H9 (cell line): ENCODE measurements around the gene TMEM63B. TPM values are rescaled to one million over a fixed set of nuclear protein-coding genes. Genes with fewer than 3 reads are reported as not detected.

ENCODE experiments used
- DNase-seq: peaks from one replicate; pipeline ENCODE4 v3.0.0-alpha.2; 2017
- H2AFZ ChIP-seq: one replicate; pipeline ENCODE4 v1.6.1; 2013; ENCODE audit warnings: mild to moderate bottlenecking, low read length, control low read depth, moderate library complexity
- H2AK5ac ChIP-seq: 2 replicates; pipeline ENCODE4 v1.6.1; 2013; ENCODE audit warnings: low read length, control low read depth, mixed read lengths; ENCODE audit not compliant: insufficient read length
- H2BK120ac ChIP-seq: one replicate; pipeline ENCODE4 v1.6.1; 2013; ENCODE audit warnings: low read depth, mild to moderate bottlenecking, low read length, control low read depth, inconsistent platforms; ENCODE audit not compliant: poor library complexity, severe bottlenecking
- H2BK12ac ChIP-seq: 2 replicates; pipeline ENCODE4 v1.6.1; 2013; ENCODE audit warnings: low read length, control low read depth, mixed read lengths, low read depth; ENCODE audit not compliant: insufficient read length
- H2BK15ac ChIP-seq: 2 replicates; pipeline ENCODE4 v1.6.1; 2013; ENCODE audit warnings: low read depth, low read length, control low read depth
- H2BK20ac ChIP-seq: one replicate; pipeline ENCODE4 v1.6.1; 2013; ENCODE audit warnings: low read depth, mild to moderate bottlenecking, low read length, control low read depth, inconsistent platforms; ENCODE audit not compliant: poor library complexity, severe bottlenecking
- H2BK5ac ChIP-seq: 2 replicates; pipeline ENCODE4 v1.6.1; 2013; ENCODE audit warnings: low read length, control low read depth, mixed read lengths; ENCODE audit not compliant: insufficient read length
- H3K14ac ChIP-seq: 2 replicates; pipeline ENCODE4 v1.6.1; 2013; ENCODE audit warnings: low read length, control low read depth; ENCODE audit not compliant: insufficient read depth
- H3K18ac ChIP-seq: 2 replicates; pipeline ENCODE4 v1.6.1; 2013; ENCODE audit warnings: low read depth, mild to moderate bottlenecking, mixed read lengths, low read length, control low read depth; ENCODE audit not compliant: insufficient read length
- H3K23ac ChIP-seq: 2 replicates; pipeline ENCODE4 v1.6.1; 2013; ENCODE audit warnings: low read length, control low read depth, mixed read lengths, low read depth; ENCODE audit not compliant: insufficient read length
- H3K23me2 ChIP-seq: 2 replicates; pipeline ENCODE4 v1.6.1; 2013; ENCODE audit warnings: low read depth, mild to moderate bottlenecking, mixed read lengths, low read length, control low read depth; ENCODE audit not compliant: insufficient read length, poor library complexity, severe bottlenecking
- H3K27ac ChIP-seq: 2 replicates; pipeline ENCODE4 v1.5.1; 2013; ENCODE audit warnings: low read length, control low read depth, mixed read lengths, low read depth; ENCODE audit not compliant: insufficient read length
- H3K27me3 ChIP-seq: 2 replicates; pipeline ENCODE4 v1.6.1; 2013; ENCODE audit warnings: low read length, control low read depth, inconsistent platforms; ENCODE audit not compliant: insufficient read depth
- H3K4ac ChIP-seq: 2 replicates; pipeline ENCODE4 v1.6.1; 2013; ENCODE audit warnings: low read depth, mild to moderate bottlenecking, control low read depth, inconsistent platforms, low read length, moderate library complexity
- H3K4me1 ChIP-seq: 2 replicates; pipeline ENCODE4 v1.6.1; 2013; ENCODE audit warnings: low read length, control low read depth, inconsistent platforms; ENCODE audit not compliant: insufficient read depth
- H3K4me2 ChIP-seq: 2 replicates; pipeline ENCODE4 v1.6.1; 2013; ENCODE audit warnings: low read length, control low read depth, mixed read lengths; ENCODE audit not compliant: insufficient read length, insufficient read depth
- H3K56ac ChIP-seq: 2 replicates; pipeline ENCODE4 v1.6.1; 2013; ENCODE audit warnings: low read depth, mild to moderate bottlenecking, mixed read lengths, low read length, control low read depth; ENCODE audit not compliant: insufficient read length
- H3K79me1 ChIP-seq: 2 replicates; pipeline ENCODE4 v1.6.1; 2013; ENCODE audit warnings: low read depth, mild to moderate bottlenecking, moderate library complexity, low read length, control low read depth, inconsistent platforms; ENCODE audit not compliant: insufficient read depth, poor library complexity, severe bottlenecking
- H3K79me2 ChIP-seq: 2 replicates; pipeline ENCODE4 v1.6.1; 2013; ENCODE audit warnings: low read length, control low read depth, inconsistent platforms; ENCODE audit not compliant: insufficient read depth
- H3K9ac ChIP-seq: 2 replicates; pipeline ENCODE4 v1.6.1; 2013; ENCODE audit warnings: low read length, control low read depth, mixed read lengths; ENCODE audit not compliant: insufficient read length; ENCODE audit errors: extremely low read depth
- H3K9me3 ChIP-seq: one replicate; pipeline ENCODE4 v1.6.1; 2013; ENCODE audit warnings: low read depth, low read length, inconsistent platforms; ENCODE audit not compliant: control insufficient read depth
- H3T11ph ChIP-seq: one replicate; pipeline ENCODE4 v1.6.1; 2013; ENCODE audit warnings: mild to moderate bottlenecking, low read length, control low read depth, inconsistent platforms
- H4K20me1 ChIP-seq: one replicate; pipeline ENCODE4 v1.6.1; 2013; ENCODE audit not compliant: control insufficient read depth, insufficient read length, insufficient read depth
- H4K5ac ChIP-seq: 2 replicates; pipeline ENCODE4 v1.6.1; 2013; ENCODE audit warnings: low read depth, mild to moderate bottlenecking, mixed read lengths, low read length, control low read depth; ENCODE audit not compliant: insufficient read length
- H4K8ac ChIP-seq: replicated peaks from 2 replicates; pipeline ENCODE4 v1.6.1; 2013; ENCODE audit warnings: low read length, control low read depth, mixed read lengths, low read depth; ENCODE audit not compliant: insufficient read length
- H4K91ac ChIP-seq: 2 replicates; pipeline ENCODE4 v1.6.1; 2013; ENCODE audit warnings: low read depth, mild to moderate bottlenecking, moderate library complexity, mixed read lengths, low read length, control low read depth; ENCODE audit not compliant: insufficient read length
- H3K27ac Mint-ChIP-seq, 3 experiments: 2 replicates in 2 of 3; 3 replicates in 1 of 3; pipeline ENCODE4 v1.8.0; 2020 to 2021; ENCODE audit warnings: mixed read lengths in 3 of 3, mild to moderate bottlenecking in 1 of 3, moderate library complexity in 1 of 3
- H3K27me3 Mint-ChIP-seq: 2 replicates; pipeline ENCODE4 v1.8.0; 2021; ENCODE audit warnings: low read depth, mild to moderate bottlenecking, moderate library complexity, mixed read lengths
- H3K36me3 Mint-ChIP-seq, 3 experiments: 2 replicates in 2 of 3; 3 replicates in 1 of 3; pipeline ENCODE4 v1.8.0; 2020 to 2021; ENCODE audit warnings: low read depth in 3 of 3, mixed read lengths in 3 of 3; ENCODE audit not compliant: insufficient read depth in 1 of 3
- H3K4me1 Mint-ChIP-seq, 2 experiments: 2 replicates each; pipeline ENCODE4 v1.8.0; 2020; ENCODE audit warnings: mixed read lengths in 2 of 2
- H3K4me3 Mint-ChIP-seq, 2 experiments: 2 replicates in 1 of 2; 3 replicates in 1 of 2; pipeline ENCODE4 v1.8.0; 2020 to 2021; ENCODE audit warnings: mild to moderate bottlenecking in 2 of 2, mixed read lengths in 2 of 2, moderate library complexity in 1 of 2
- H3K9me3 Mint-ChIP-seq, 2 experiments: 2 replicates in 1 of 2; 3 replicates in 1 of 2; pipeline ENCODE4 v1.8.0; 2020; ENCODE audit warnings: mild to moderate bottlenecking in 2 of 2, mixed read lengths in 2 of 2, moderate library complexity in 1 of 2
- WGBS: extraction: QIAGEN DNeasy Blood & Tissue Kit; methylation state at CpG from one replicate; pipeline ENCODE4 v1.1.7; 2013; ENCODE audit warnings: missing lambda C conversion rate, low lambda C conversion rate, mixed read lengths; ENCODE audit not compliant: insufficient read length; ENCODE audit errors: extremely low coverage; 5-methylcytosine and 5-hydroxymethylcytosine counted together
- long read RNA-seq: library from polyadenylated mRNA; unstranded; transcript quantifications from one replicate; pipeline ENCODE4 v2.0.0, GENCODE V29; 2020
- total RNA-seq: library from RNA; stranded (reverse); gene quantifications from 2 replicates; pipeline ENCODE4 v1.2.1, GENCODE V29; 2021
- TF ChIP-seq, protein P1 (sequence below): fragments of 200-600 bp; sonication (generic); conservative IDR thresholded peaks from 3 replicates; pipeline ENCODE4 v1.8.0; 2021; ENCODE audit warnings: antibody characterized with exemption, mild to moderate bottlenecking

TMEM63B gene
- 56.3 and 56.8 TPM in 2 replicates for total RNA-seq
- long read RNA-seq, partial matches to known transcripts, result 5 of 42 reads
- long read RNA-seq, other reads (novel, unspliced or antisense), result 35 of 42 reads

DNA sequence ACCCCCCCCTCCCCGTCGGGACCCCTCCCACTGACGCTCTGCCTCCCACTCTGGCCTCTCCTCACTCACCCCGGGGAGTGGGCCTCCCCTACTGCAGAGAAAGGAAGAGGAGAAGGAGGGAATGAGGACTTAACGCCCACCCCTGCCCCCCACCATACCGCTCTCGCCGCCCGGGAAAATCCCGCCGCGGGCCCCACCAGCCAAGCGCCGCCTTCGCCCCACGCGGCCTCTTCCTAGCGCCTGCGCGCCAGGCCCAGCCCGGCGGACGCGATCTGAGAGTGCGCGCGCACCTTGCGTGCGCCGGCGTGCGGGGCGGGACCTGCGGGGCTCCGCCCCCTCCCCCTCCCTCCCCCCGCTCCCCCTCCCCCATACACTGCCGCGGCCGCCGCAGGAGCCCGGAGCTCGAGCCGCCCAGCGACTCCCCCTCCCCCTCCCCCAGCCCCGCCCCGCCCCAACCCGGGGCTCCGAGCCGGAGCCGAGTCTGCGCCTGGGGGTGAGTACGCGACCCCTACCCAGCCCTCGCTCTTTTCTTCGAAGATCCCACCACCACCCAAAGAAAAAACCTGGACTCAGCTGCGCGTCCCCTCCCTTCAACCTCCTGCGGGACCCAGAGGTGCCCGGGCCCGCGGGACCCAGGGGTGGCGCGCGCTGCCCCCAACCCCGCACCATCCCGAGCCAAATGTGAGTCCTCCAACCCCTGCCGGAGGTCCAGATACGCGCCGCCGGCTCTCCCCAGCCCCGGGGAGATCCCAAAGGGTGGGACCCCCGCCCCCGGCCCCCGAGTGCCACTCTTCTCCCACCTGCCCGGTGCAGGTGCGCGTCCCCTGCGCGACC lies at the start of gene TMEM63B, which contains the start of gene MRPL14:
Gene TMEM63B (plus strand): TSS at position 369 of the 834 bp plus-strand sequence. CDS start 7,031 bp downstream, outside the sequence.
Gene MRPL14 (minus strand): TSS at position 267 of the 834 bp plus-strand sequence. CDS start 10,841 bp downstream, outside the sequence.
- Histone ChIP-seq H3K14ac (peak within 1 kb of the TSS; percentile 83; the same call in 1 of the 2 replicates), H3K79me1 (no peaks in the 10 kb centered on the region), H2BK20ac (no peak within 1 kb of the TSS), H3K23me2 (peaks cover 12% of the 10 kb centered on the region), H2BK120ac (no peak within 1 kb of the TSS), H4K20me1 (peaks cover 3% of the 10 kb centered on the region), H2AK5ac (no peak within 1 kb of the TSS), H3K4me1 (no peaks in the 10 kb centered on the region), H2BK15ac (no peak within 1 kb of the TSS; the same call in 1 of the 2 replicates), H3T11ph (no peak within 1 kb of the TSS), H3K56ac (no peak within 1 kb of the TSS), H3K27ac (no peak within 1 kb of the TSS), H4K5ac (no peak within 1 kb of the TSS), H3K27me3 (no peaks in the 10 kb centered on the region), H3K9ac (peak within 1 kb of the TSS; percentile 85), H2BK5ac (no peak within 1 kb of the TSS), H3K23ac (no peak within 1 kb of the TSS), H3K79me2 (peaks cover 42% of the 10 kb centered on the region), H2AFZ (no peak within 1 kb of the TSS), H3K4ac (no peak within 1 kb of the TSS), H3K9me3 (no peaks in the 10 kb centered on the region), H3K18ac (peak within 1 kb of the TSS; percentile 51), H3K4me2 (peak within 1 kb of the TSS; percentile 87), H4K8ac (no peak within 1 kb of the TSS), H4K91ac (no peak within 1 kb of the TSS), H2BK12ac (no peak within 1 kb of the TSS)
- no CpG with 5 or more reads among the region's 80 CpGs for WGBS
- peak; percentile 82 for DNase-seq
- Mint-ChIP-seq H3K36me3 (peaks cover 2 to 18% (median 15%) of the 10 kb centered on the region in 3 experiments; a peak in 5 of 7 replicates), H3K4me3 (peak within 1 kb of the TSS; percentile 87 to 95), H3K4me1 (peaks cover 52 to 58% of the 10 kb centered on the region in 2 experiments), H3K27me3 (no peaks in the 10 kb centered on the region; the same call in 1 of the 2 replicates), H3K9me3 (no peaks in the 10 kb centered on the region), H3K27ac (peak within 1 kb of the TSS; percentile 20 to 92 (median 37); a peak in 6 of 7 replicates)
- TF ChIP-seq, protein P1, sequence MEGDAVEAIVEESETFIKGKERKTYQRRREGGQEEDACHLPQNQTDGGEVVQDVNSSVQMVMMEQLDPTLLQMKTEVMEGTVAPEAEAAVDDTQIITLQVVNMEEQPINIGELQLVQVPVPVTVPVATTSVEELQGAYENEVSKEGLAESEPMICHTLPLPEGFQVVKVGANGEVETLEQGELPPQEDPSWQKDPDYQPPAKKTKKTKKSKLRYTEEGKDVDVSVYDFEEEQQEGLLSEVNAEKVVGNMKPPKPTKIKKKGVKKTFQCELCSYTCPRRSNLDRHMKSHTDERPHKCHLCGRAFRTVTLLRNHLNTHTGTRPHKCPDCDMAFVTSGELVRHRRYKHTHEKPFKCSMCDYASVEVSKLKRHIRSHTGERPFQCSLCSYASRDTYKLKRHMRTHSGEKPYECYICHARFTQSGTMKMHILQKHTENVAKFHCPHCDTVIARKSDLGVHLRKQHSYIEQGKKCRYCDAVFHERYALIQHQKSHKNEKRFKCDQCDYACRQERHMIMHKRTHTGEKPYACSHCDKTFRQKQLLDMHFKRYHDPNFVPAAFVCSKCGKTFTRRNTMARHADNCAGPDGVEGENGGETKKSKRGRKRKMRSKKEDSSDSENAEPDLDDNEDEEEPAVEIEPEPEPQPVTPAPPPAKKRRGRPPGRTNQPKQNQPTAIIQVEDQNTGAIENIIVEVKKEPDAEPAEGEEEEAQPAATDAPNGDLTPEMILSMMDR, result no peak
